WTC11 (cell line): ENCODE data around the gene CFAP99.

Experiments
- ATF1 ChIP-seq: sonication (generic); formaldehyde crosslinking; IDR thresholded peaks from 2 replicates; pipeline ENCODE4 v1.8.1; 2023; ENCODE audit warnings: mild to moderate bottlenecking, moderate library complexity, missing genetic modification reagents
- CTCF ChIP-seq: fragments of 200-600 bp; IDR thresholded peaks from 2 replicates; pipeline ENCODE4 v1.8.0; 2022; ENCODE audit warnings: antibody characterized with exemption
- FOXK1 ChIP-seq: sonication (generic); formaldehyde crosslinking; IDR thresholded peaks from 2 replicates; pipeline ENCODE4 v1.8.0; 2022; ENCODE audit warnings: mild to moderate bottlenecking, moderate library complexity, missing genetic modification reagents
- FOXP1 ChIP-seq: sonication (generic); formaldehyde crosslinking; IDR thresholded peaks from 2 replicates; pipeline ENCODE4 v1.8.0; 2022; ENCODE audit warnings: missing genetic modification reagents, mild to moderate bottlenecking, moderate library complexity, borderline replicate concordance
- MAX ChIP-seq: sonication (generic); formaldehyde crosslinking; IDR thresholded peaks from 2 replicates; pipeline ENCODE4 v1.8.0; 2022; ENCODE audit warnings: mild to moderate bottlenecking, missing genetic modification reagents
- SP1 ChIP-seq: sonication (generic); formaldehyde crosslinking; conservative IDR thresholded peaks from 2 replicates; pipeline ENCODE4 v1.8.1; 2022; ENCODE audit warnings: missing genetic modification reagents
- TF ChIP-seq, protein P1 (sequence below): fragments of 250-450 bp; sonication (Bioruptor Pico); IDR thresholded peaks from 2 replicates; pipeline ENCODE4 v1.8.0; 2021; ENCODE audit warnings: mild to moderate bottlenecking

DNA sequence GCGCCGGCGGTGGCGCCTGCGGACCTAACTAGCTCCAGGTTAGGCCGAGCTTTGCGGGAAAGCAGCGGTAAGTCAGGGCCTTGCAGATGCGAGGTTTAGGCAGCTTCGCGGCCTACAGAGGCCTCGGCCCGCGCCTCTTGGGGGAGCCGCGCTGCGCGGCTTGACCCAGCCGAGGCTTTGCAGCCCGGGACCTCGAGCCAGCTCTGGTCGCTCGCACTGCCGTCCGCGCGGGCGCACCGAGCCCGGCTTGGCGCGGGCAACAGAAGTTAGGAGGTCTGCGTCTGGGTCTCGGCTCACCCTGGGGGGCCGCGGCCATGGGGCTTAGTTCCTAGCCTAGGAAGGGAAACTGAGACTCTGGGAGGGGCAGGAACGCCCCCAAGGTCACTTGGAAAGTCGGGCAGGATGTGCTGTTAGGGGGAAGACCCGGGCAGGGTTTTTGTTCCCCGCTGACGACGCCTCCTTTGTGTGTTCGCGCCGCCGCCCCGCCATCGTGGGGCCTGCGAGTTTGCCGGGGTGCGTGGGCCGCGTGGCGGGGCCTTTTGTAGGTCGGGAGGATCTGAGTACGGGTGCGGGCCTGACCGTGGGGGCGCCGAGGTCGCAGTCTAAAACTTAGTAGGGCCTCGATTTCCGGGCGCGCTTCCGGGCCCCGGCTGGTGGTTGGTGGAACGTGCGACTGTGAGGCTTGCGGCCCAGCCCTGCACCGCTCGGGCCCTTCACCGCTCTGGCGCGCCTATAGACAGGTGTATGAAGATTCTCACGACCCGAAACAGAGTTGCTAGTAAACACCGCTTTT is 50.6 kb downstream of the CFAP99 start:
- TF ChIP-seq CTCF, result no peak
- no peak for TF ChIP-seq MAX (CRISPR knock-in tag)
- TF ChIP-seq ATF1 (CRISPR knock-in tag), result no peak
- peak; percentile 25; the same call in 1 of the 2 replicates for TF ChIP-seq FOXK1 (CRISPR knock-in tag)
- no peak for TF ChIP-seq FOXP1 (CRISPR knock-in tag)
- no peak; the same call in 1 of the 2 replicates for TF ChIP-seq SP1 (CRISPR knock-in tag)
- TF ChIP-seq, protein P1, sequence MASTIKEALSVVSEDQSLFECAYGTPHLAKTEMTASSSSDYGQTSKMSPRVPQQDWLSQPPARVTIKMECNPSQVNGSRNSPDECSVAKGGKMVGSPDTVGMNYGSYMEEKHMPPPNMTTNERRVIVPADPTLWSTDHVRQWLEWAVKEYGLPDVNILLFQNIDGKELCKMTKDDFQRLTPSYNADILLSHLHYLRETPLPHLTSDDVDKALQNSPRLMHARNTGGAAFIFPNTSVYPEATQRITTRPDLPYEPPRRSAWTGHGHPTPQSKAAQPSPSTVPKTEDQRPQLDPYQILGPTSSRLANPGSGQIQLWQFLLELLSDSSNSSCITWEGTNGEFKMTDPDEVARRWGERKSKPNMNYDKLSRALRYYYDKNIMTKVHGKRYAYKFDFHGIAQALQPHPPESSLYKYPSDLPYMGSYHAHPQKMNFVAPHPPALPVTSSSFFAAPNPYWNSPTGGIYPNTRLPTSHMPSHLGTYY (CRISPR knock-in tag), result no peak
